Skin of body (tissue), 2 donors: ENCODE results near the gene ELK4. TPM values are rescaled to one million over a fixed set of nuclear protein-coding genes. Genes with fewer than 3 reads are reported as not detected.

Source experiments
- DNase-seq: peaks from one replicate; lab custom pipeline; 2025; lab: John Stamatoyannopoulos, UW
- total RNA-seq: library from RNA; depleted of rRNA; stranded (reverse); fragments of >200 nt; gene quantifications from one replicate; pipeline ENCODE4 v1.2.3, GENCODE V29; 2014

ELK4 gene
- total RNA-seq, 1 donor from 2014 or later: 19.3 TPM

GRCh38 chr1:205630241-205630640 lies 1.6 kb downstream of the ELK4 start:
- peak; percentile 25 for DNase-seq

GRCh38 chr1:205629751-205630150 lies 2.1 kb downstream of the ELK4 start:
- DNase-seq: no peak

GRCh38 chr1:205627956-205628355 lies 3.9 kb downstream of the ELK4 start:
- no peak for DNase-seq

- DNase-seq: no peak
Observed at GRCh38 chr1:205626216-205626615, 5.6 kb downstream of the ELK4 start.

- no peak for DNase-seq
Observed at GRCh38 chr1:205623646-205624045, 8.2 kb downstream of the ELK4 start.

- no peak for DNase-seq
Observed at GRCh38 chr1:205620269-205620668, 11.5 kb downstream of the ELK4 start.

- DNase-seq: no peak
Observed at GRCh38 chr1:205619376-205619775, 12.4 kb downstream of the ELK4 start.

- no peak for DNase-seq
Observed at GRCh38 chr1:205616563-205617293, 15.1 kb downstream of the ELK4 start.

- DNase-seq: no peak
Observed at GRCh38 chr1:205615789-205616188, 16.0 kb downstream of the ELK4 start.

- DNase-seq: no peak
Observed at GRCh38 chr1:205613854-205614412, 17.9 kb downstream of the ELK4 start.

GRCh38 chr1:205612556-205612955 lies 19.3 kb downstream of the ELK4 start:
- no peak for DNase-seq

- no peak for DNase-seq
Observed at GRCh38 chr1:205612104-205612503, 19.7 kb downstream of the ELK4 start.

- DNase-seq: no peak
Observed at GRCh38 chr1:205610901-205611466, 20.8 kb downstream of the ELK4 start.

- no peak for DNase-seq
Observed at GRCh38 chr1:205610036-205610435, 21.8 kb downstream of the ELK4 start.

GRCh38 chr1:205604825-205605505 lies 26.8 kb downstream of the ELK4 start:
- no peak for DNase-seq

GRCh38 chr1:205604059-205604458 lies 27.8 kb downstream of the ELK4 start:
- DNase-seq: no peak

- no peak for DNase-seq
Observed at GRCh38 chr1:205601205-205601604, 30.6 kb downstream of the ELK4 start.

GRCh38 chr1:205600085-205600484 lies 31.7 kb downstream of the ELK4 start:
- DNase-seq: no peak

GRCh38 chr1:205599669-205600042 lies 32.2 kb downstream of the ELK4 start:
- no peak for DNase-seq

GRCh38 chr1:205598841-205599668 lies 32.8 kb downstream of the ELK4 start:
- DNase-seq: peak; percentile 88

- peak; percentile 80 for DNase-seq
Observed at GRCh38 chr1:205597691-205598314, 34.0 kb downstream of the ELK4 start.
